ENCODE measurements around the gene SPTBN5. TPM values are rescaled to one million over a fixed set of nuclear protein-coding genes. Genes with fewer than 3 reads are reported as not detected.

Gene SPTBN5
- total RNA-seq, 1 experiment from 2014 or later: 2.5 TPM

DNA sequence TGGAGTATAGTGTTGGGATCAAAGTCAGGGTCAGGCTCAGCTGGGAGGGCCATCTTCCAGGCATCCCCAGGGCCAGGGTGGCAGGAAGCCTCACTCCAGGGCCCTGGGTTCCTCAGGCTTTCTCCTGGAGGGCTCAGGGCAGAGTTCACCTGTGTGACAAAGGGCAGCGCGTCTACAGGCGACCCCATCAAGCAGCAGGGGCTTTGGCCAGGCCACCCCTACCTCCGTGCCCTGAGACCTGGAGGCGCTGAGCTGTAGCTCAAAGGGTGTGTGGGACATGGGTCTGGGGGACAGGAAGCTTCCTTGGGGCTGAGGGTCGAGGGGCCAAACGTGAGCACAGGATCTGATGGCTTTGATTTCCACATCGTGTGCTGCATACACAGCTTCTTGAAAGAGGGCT is 12.8 kb downstream of the SPTBN5 start:
- CTCF ChIA-PET: interaction anchor here (1.1 kb wide), 1 partner anchor 24 kb away, joined by 3 read pairs; no protein-coding TSS in a partner anchor
- TF ChIP-seq CTCF (IDR thresholded peaks at IDR 0.05; ENCODE audit: insufficient read depth in 1 of 2, low read depth in 1 of 2, low read length in 1 of 2, severe bottlenecking in 1 of 2, unreplicated experiment in 1 of 2): no peak
- H3K27ac Mint-ChIP-seq (ENCODE audit: unreplicated experiment): no peak overlapping the region
- no peaks in the 10 kb centered on the region for H3K4me1 Mint-ChIP-seq (ENCODE audit: low read depth, unreplicated experiment)
- no TSS peak for BruUV-seq (replicated peaks)
- DNase-seq: no peak
- Histone ChIP-seq H3K4me3 (ENCODE audit: low read depth, low read length) (no peak overlapping the region), H3K27me3 (replicated peaks; ENCODE audit: control insufficient read depth, insufficient read depth, low read length) (no peaks in the 10 kb centered on the region), H3K9me3 (no peaks in the 10 kb centered on the region), H3K36me3 (ENCODE audit: control insufficient read depth, insufficient read depth, low read length) (no peaks in the 10 kb centered on the region), H3K4me1 (no peaks in the 10 kb centered on the region)
- no peaks in the 10 kb centered on the region for H3K9me3 Mint-ChIP-seq (ENCODE audit: unreplicated experiment)
- intact Hi-C loops (cut with micrococcal nuclease; ENCODE audit: unreplicated experiment): no loop called here
- H3K27me3 Mint-ChIP-seq (ENCODE audit: insufficient read depth, unreplicated experiment): no peaks in the 10 kb centered on the region
- H3K36me3 Mint-ChIP-seq (ENCODE audit: insufficient read depth, unreplicated experiment): no peaks in the 10 kb centered on the region
- POLR2A ChIA-PET: no interaction called here
- H3K4me3 Mint-ChIP-seq (ENCODE audit: unreplicated experiment): no peak overlapping the region

DNA sequence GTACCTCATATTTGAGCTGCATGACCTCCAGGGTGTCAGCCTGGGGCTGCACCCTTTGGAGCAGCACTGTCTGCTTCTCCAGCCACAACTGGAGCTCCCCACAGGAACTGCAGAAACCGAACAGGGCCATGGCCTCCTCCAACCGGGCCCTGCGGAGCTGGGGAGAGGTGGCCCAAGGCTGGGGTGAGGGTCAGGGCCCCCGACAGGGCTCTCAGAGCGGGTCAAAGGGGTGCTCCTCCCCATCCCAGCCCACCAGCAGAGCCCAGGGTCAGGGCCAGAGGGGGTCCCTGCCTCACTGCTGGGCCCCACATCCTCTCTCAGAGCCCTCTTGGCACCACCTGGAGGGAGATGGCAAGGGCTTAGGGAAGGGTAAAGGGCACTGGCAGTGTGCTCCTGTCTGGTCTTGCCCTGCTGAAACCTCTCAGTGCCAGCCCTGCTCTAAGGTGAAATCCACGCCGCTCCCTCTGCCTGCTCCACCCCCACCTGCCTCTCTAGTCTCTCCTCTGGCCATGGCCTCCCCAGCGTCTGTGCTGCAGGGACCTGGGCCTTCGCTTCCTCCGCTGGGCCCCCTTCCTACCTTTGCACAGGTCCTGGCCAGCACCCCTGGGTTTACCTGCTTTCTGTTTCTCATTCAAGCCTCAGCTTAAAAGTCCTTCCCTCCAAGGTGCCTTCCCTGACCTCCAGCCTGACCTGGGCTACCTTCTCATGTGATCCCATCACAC is 13.5 kb downstream of the SPTBN5 start:
- intact Hi-C loops (cut with micrococcal nuclease; ENCODE audit: unreplicated experiment): no loop called here
- no TSS peak for BruUV-seq (replicated peaks)
- POLR2A ChIA-PET: no interaction called here

DNA sequence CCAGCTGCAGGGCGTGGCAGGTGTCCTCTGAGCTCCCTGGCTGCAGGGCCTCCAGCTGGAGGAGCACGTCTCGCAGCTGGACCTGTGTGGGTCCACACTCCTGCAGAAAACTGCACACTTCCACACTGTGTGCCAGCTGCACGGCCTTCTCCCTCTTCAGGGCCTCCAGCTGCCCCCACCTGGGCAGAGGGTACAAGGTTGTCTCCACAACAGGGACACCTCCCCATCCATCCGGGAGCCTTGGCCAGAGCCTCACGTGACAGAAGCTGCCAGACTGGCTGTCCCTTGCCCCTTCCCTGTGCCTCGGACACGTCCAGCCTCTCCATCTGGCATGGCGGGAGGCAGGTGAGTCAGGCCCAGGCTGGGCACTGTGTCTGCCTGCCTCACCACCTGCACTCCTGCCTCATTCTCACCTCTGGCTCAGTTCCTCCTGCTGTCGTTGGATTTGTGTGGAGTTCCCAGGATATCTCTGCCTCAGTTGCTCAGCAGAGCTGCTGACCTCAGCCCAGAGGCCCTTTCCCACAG is 14.5 kb downstream of the SPTBN5 start:
- Mint-ChIP-seq H3K4me3 (ENCODE audit: unreplicated experiment) (no peak overlapping the region), H3K27me3 (ENCODE audit: insufficient read depth, unreplicated experiment) (no peaks in the 10 kb centered on the region), H3K4me1 (ENCODE audit: low read depth, unreplicated experiment) (no peaks in the 10 kb centered on the region), H3K27ac (ENCODE audit: unreplicated experiment) (no peak overlapping the region), H3K36me3 (ENCODE audit: insufficient read depth, unreplicated experiment) (no peaks in the 10 kb centered on the region), H3K9me3 (ENCODE audit: unreplicated experiment) (no peaks in the 10 kb centered on the region)
- Histone ChIP-seq H3K36me3 (ENCODE audit: control insufficient read depth, insufficient read depth, low read length) (no peaks in the 10 kb centered on the region), H3K27me3 (replicated peaks; ENCODE audit: control insufficient read depth, insufficient read depth, low read length) (no peaks in the 10 kb centered on the region), H3K4me1 (no peaks in the 10 kb centered on the region), H3K4me3 (ENCODE audit: low read depth, low read length) (no peak overlapping the region), H3K9me3 (no peaks in the 10 kb centered on the region)
- no TSS peak for BruUV-seq (replicated peaks)
- intact Hi-C loops (cut with micrococcal nuclease; ENCODE audit: unreplicated experiment): no loop called here
- CTCF ChIA-PET: no interaction called here
- TF ChIP-seq CTCF (IDR thresholded peaks at IDR 0.05; ENCODE audit: insufficient read depth in 1 of 2, low read depth in 1 of 2, low read length in 1 of 2, severe bottlenecking in 1 of 2, unreplicated experiment in 1 of 2): no peak
- POLR2A ChIA-PET: no interaction called here
- DNase-seq: no peak

More for the DNA sequence above, 13.5 kb downstream of the SPTBN5 start:
- no peaks in the 10 kb centered on the region for H3K9me3 ChIP-seq
- Mint-ChIP-seq H3K27ac (ENCODE audit: unreplicated experiment) (no peak overlapping the region), H3K27me3 (ENCODE audit: insufficient read depth, unreplicated experiment) (no peaks in the 10 kb centered on the region), H3K4me1 (ENCODE audit: low read depth, unreplicated experiment) (no peaks in the 10 kb centered on the region), H3K36me3 (ENCODE audit: insufficient read depth, unreplicated experiment) (no peaks in the 10 kb centered on the region), H3K9me3 (ENCODE audit: unreplicated experiment) (no peaks in the 10 kb centered on the region), H3K4me3 (ENCODE audit: unreplicated experiment) (no peak overlapping the region)
- no peak for DNase-seq
- CTCF ChIA-PET: interaction anchor here (1.1 kb wide), 1 partner anchor 24 kb away, joined by 3 read pairs; no protein-coding TSS in a partner anchor
- no peak overlapping the region for H3K4me3 ChIP-seq (ENCODE audit: low read depth, low read length)
- H3K27me3 ChIP-seq (replicated peaks; ENCODE audit: control insufficient read depth, insufficient read depth, low read length): no peaks in the 10 kb centered on the region
- TF ChIP-seq CTCF (IDR thresholded peaks at IDR 0.05; ENCODE audit: insufficient read depth in 1 of 2, low read depth in 1 of 2, low read length in 1 of 2, severe bottlenecking in 1 of 2, unreplicated experiment in 1 of 2): no peak
- H3K4me1 ChIP-seq: no peaks in the 10 kb centered on the region
- H3K36me3 ChIP-seq (ENCODE audit: control insufficient read depth, insufficient read depth, low read length): no peaks in the 10 kb centered on the region

Data from Caco-2 (cell line).